ENCODE measurements around the gene NKX6-1. TPM values are rescaled to one million over a fixed set of nuclear protein-coding genes. Genes with fewer than 3 reads are reported as not detected.

Gene NKX6-1
- total RNA-seq, 1 donor from 2014 or later: not detected

DNA sequence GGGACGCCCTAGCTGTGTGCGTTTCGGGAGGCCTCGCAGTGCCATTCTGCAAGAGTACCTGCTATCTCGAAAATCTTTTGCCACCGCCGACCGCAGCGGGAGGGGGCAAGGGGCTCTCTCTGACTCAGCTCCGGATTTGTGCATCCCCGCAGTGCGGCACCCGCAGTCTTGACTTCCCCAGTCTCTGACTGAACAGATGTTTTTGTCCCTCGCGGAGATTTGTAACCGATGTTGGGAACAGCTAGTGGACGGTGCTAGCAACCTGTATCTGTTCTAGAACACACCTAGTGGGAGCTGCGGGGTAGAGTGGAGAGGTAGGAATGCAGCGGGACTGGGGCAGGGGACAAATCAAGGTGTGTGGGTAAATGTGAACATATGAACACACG, 17.2 kb downstream of the NKX6-1 start:
- Histone ChIP-seq H3K9ac (ENCODE audit: low read depth in 1 of 3, low read length in 3 of 3) (no peak overlapping the region), H3K27me3 (ENCODE audit: control insufficient read depth in 3 of 3, insufficient read depth in 3 of 3, low read length in 3 of 3) (peaks cover 64 to 70% (median 70%) of the 10 kb centered on the region in 3 donors), H3K4me3 (ENCODE audit: low read length in 3 of 3) (no peak overlapping the region), H3K4me1 (ENCODE audit: control insufficient read depth in 3 of 3, insufficient read depth in 3 of 3, low read length in 3 of 3) (peaks cover 9 to 17% (median 9%) of the 10 kb centered on the region in 3 donors), H3K27ac (ENCODE audit: low read depth, low read length) (no peak overlapping the region), H3K36me3 (ENCODE audit: control insufficient read depth in 3 of 3, insufficient read depth in 3 of 3, low read length in 3 of 3) (no peaks in the 10 kb centered on the region), H3K9me3 (ENCODE audit: control insufficient read depth in 3 of 3, low read length in 3 of 3) (no peaks in the 10 kb centered on the region)

DNA sequence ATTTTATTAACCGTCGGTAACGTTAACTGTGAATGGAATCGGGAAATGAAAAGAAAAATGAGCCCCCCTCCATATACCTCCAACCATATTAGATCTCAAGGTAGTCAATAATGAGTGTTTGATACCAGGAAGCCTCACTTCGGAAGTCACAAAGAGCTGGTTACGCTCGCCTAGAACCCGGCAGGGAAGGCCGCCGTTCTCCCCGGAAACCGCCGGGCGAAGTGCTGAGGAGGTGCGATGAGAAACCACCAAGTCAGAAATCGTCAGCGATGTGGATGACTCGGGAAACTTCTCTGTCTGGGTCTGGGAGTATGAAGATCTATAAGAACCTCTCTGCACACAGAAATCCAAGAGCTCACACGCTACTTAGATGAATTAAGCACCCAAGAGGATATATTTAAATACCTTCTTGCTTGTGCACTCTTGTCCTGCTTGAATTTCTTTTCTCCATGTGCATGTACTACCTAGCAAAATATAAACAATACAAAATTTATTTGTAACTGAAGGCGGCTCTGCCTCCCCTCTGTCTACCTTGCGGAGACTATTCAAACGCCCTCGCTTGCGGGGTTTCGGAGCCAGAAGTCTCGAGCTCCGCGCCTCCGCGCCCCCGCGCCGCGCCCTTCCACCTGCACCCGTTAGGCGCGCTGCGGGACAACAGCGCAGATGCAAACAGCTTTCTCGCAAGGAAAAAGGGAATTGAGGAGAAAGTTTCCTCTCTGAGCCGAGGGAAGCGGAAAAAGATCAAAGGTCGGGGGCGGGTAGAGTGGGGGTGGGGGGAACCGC, 17.8 kb downstream of the NKX6-1 start:
- Histone ChIP-seq H3K9me3 (ENCODE audit: control insufficient read depth in 3 of 3, low read length in 3 of 3) (no peaks in the 10 kb centered on the region), H3K27me3 (ENCODE audit: control insufficient read depth in 3 of 3, insufficient read depth in 3 of 3, low read length in 3 of 3) (peaks cover 58 to 70% (median 65%) of the 10 kb centered on the region in 3 donors), H3K4me3 (ENCODE audit: low read length in 3 of 3) (no peak overlapping the region), H3K4me1 (ENCODE audit: control insufficient read depth in 3 of 3, insufficient read depth in 3 of 3, low read length in 3 of 3) (peaks cover 9 to 17% (median 9%) of the 10 kb centered on the region in 3 donors), H3K36me3 (ENCODE audit: control insufficient read depth in 3 of 3, insufficient read depth in 3 of 3, low read length in 3 of 3) (no peaks in the 10 kb centered on the region), H3K9ac (ENCODE audit: low read depth in 1 of 3, low read length in 3 of 3) (no peak overlapping the region), H3K27ac (ENCODE audit: low read depth, low read length) (no peak overlapping the region)

DNA sequence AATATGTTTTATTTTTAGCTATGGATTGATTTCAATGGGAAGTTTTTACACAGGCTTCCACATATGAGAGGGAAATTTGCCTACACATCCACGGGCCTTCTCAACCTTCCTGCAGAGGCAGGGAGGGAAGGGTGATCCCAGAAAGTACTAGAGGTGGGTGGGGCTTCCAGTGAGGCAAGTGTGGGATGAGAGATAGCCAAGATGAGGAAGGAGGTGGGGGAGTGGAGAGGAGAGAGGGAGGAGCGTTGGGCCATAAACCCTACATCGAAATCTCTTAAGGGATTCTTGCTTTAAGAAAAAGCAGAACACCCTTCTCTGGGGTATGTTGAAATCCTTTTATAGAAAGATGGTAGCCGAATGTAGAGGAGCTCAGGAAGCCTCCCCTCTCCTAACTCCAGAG, 19.0 kb downstream of the NKX6-1 start:
- peaks cover 9 to 17% (median 9%) of the 10 kb centered on the region in 3 donors for H3K4me1 ChIP-seq (ENCODE audit: control insufficient read depth in 3 of 3, insufficient read depth in 3 of 3, low read length in 3 of 3)

DNA sequence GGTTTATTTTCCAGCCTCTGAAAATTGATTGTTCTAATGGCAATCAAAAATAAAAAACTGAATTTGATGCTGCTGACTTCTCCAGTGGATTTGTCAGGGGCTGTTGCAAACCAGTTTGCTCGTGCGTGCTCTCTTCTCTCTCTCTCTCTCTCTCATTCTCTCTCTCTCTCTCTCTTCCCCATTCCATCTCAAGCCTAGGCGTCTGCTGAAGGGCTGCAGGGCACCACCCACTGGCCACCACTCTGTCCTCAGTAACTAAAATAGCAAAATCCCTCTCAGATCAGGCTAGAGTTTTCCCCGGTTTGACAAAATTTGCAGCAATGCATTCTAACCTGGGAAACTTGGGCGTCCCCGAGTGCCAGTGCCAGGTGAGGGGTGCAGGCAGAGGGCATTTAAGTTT, 19.4 kb downstream of the NKX6-1 start:
- peaks cover 43 to 61% (median 50%) of the 10 kb centered on the region in 3 donors for H3K27me3 ChIP-seq (ENCODE audit: control insufficient read depth in 3 of 3, insufficient read depth in 3 of 3, low read length in 3 of 3)
- no peak overlapping the region for H3K9ac ChIP-seq (ENCODE audit: low read depth in 1 of 3, low read length in 3 of 3)
- H3K4me3 ChIP-seq (ENCODE audit: low read length in 3 of 3): no peak overlapping the region
- H3K9me3 ChIP-seq (ENCODE audit: control insufficient read depth in 3 of 3, low read length in 3 of 3): no peaks in the 10 kb centered on the region
- peaks cover 9 to 17% (median 9%) of the 10 kb centered on the region in 3 donors for H3K4me1 ChIP-seq (ENCODE audit: control insufficient read depth in 3 of 3, insufficient read depth in 3 of 3, low read length in 3 of 3)
- H3K27ac ChIP-seq (ENCODE audit: low read depth, low read length): no peak overlapping the region
- no peaks in the 10 kb centered on the region for H3K36me3 ChIP-seq (ENCODE audit: control insufficient read depth in 3 of 3, insufficient read depth in 3 of 3, low read length in 3 of 3)

More for the DNA sequence above, 19.0 kb downstream of the NKX6-1 start:
- peaks cover 47 to 64% (median 54%) of the 10 kb centered on the region in 3 donors for H3K27me3 ChIP-seq (ENCODE audit: control insufficient read depth in 3 of 3, insufficient read depth in 3 of 3, low read length in 3 of 3)
- no peak overlapping the region for H3K4me3 ChIP-seq (ENCODE audit: low read length in 3 of 3)
- no peak overlapping the region for H3K27ac ChIP-seq (ENCODE audit: low read depth, low read length)
- H3K9me3 ChIP-seq (ENCODE audit: control insufficient read depth in 3 of 3, low read length in 3 of 3): no peaks in the 10 kb centered on the region
- H3K9ac ChIP-seq (ENCODE audit: low read depth in 1 of 3, low read length in 3 of 3): no peak overlapping the region
- no peaks in the 10 kb centered on the region for H3K36me3 ChIP-seq (ENCODE audit: control insufficient read depth in 3 of 3, insufficient read depth in 3 of 3, low read length in 3 of 3)

GRCh38 chr4:84477738-84478137, 21.4 kb downstream of the NKX6-1 start:
- no peak overlapping the region for H3K4me3 ChIP-seq (ENCODE audit: low read length in 3 of 3)
- no peak overlapping the region for H3K27ac ChIP-seq (ENCODE audit: low read depth, low read length)
- no peaks in the 10 kb centered on the region for H3K36me3 ChIP-seq (ENCODE audit: control insufficient read depth in 3 of 3, insufficient read depth in 3 of 3, low read length in 3 of 3)
- H3K9ac ChIP-seq (ENCODE audit: low read depth in 1 of 3, low read length in 3 of 3): no peak overlapping the region
- no peaks in the 10 kb centered on the region for H3K9me3 ChIP-seq (ENCODE audit: control insufficient read depth in 3 of 3, low read length in 3 of 3)
- peaks cover 23 to 43% (median 30%) of the 10 kb centered on the region in 3 donors for H3K27me3 ChIP-seq (ENCODE audit: control insufficient read depth in 3 of 3, insufficient read depth in 3 of 3, low read length in 3 of 3)
- H3K4me1 ChIP-seq (ENCODE audit: control insufficient read depth in 3 of 3, insufficient read depth in 3 of 3, low read length in 3 of 3): peaks cover 2 to 6% (median 3%) of the 10 kb centered on the region in 3 donors

GRCh38 chr4:84474107-84474506, 25.0 kb downstream of the NKX6-1 start:
- Histone ChIP-seq H3K9me3 (ENCODE audit: control insufficient read depth in 3 of 3, low read length in 3 of 3) (no peaks in the 10 kb centered on the region), H3K4me1 (ENCODE audit: control insufficient read depth in 3 of 3, insufficient read depth in 3 of 3, low read length in 3 of 3) (no peaks in the 10 kb centered on the region), H3K36me3 (ENCODE audit: control insufficient read depth in 3 of 3, insufficient read depth in 3 of 3, low read length in 3 of 3) (no peaks in the 10 kb centered on the region), H3K9ac (ENCODE audit: low read depth in 1 of 3, low read length in 3 of 3) (no peak overlapping the region), H3K27ac (ENCODE audit: low read depth, low read length) (no peak overlapping the region), H3K4me3 (ENCODE audit: low read length in 3 of 3) (no peak overlapping the region), H3K27me3 (ENCODE audit: control insufficient read depth in 3 of 3, insufficient read depth in 3 of 3, low read length in 3 of 3) (peaks cover 0 to 11% (median 0%) of the 10 kb centered on the region in 3 donors)

DNA sequence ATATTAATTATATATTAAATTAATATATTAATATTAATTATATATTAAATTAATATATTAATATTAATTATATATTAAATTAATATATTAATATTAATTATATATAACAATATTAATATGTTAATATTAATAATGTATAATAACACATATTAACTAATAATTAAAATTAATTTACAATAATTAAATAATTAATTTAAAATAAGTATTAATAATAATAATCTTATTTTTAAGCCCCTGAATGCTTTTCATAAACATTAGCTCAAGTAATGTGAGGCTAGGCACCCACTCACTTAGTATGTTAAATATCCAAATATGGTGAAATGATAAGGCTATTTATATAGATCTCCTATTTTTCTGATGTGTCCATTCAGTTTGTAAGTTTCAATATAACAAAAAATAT, 26.9 kb downstream of the NKX6-1 start:
- no peak overlapping the region for H3K27ac ChIP-seq (ENCODE audit: low read depth, low read length)
- no peaks in the 10 kb centered on the region for H3K36me3 ChIP-seq (ENCODE audit: control insufficient read depth in 3 of 3, insufficient read depth in 3 of 3, low read length in 3 of 3)
- peaks cover 0 to 7% (median 0%) of the 10 kb centered on the region in 3 donors for H3K27me3 ChIP-seq (ENCODE audit: control insufficient read depth in 3 of 3, insufficient read depth in 3 of 3, low read length in 3 of 3)
- no peaks in the 10 kb centered on the region for H3K4me1 ChIP-seq (ENCODE audit: control insufficient read depth in 3 of 3, insufficient read depth in 3 of 3, low read length in 3 of 3)
- H3K4me3 ChIP-seq (ENCODE audit: low read length in 3 of 3): no peak overlapping the region
- H3K9ac ChIP-seq (ENCODE audit: low read depth in 1 of 3, low read length in 3 of 3): no peak overlapping the region
- no peaks in the 10 kb centered on the region for H3K9me3 ChIP-seq (ENCODE audit: control insufficient read depth in 3 of 3, low read length in 3 of 3)

GRCh38 chr4:84470204-84470785, 28.8 kb downstream of the NKX6-1 start:
- no peak overlapping the region for H3K27ac ChIP-seq (ENCODE audit: low read depth, low read length)
- no peak overlapping the region for H3K4me3 ChIP-seq (ENCODE audit: low read length in 3 of 3)
- no peaks in the 10 kb centered on the region for H3K36me3 ChIP-seq (ENCODE audit: control insufficient read depth in 3 of 3, insufficient read depth in 3 of 3, low read length in 3 of 3)
- H3K9ac ChIP-seq (ENCODE audit: low read depth in 1 of 3, low read length in 3 of 3): no peak overlapping the region
- peaks cover 0 to 2% (median 0%) of the 10 kb centered on the region in 3 donors for H3K27me3 ChIP-seq (ENCODE audit: control insufficient read depth in 3 of 3, insufficient read depth in 3 of 3, low read length in 3 of 3)
- no peaks in the 10 kb centered on the region for H3K9me3 ChIP-seq (ENCODE audit: control insufficient read depth in 3 of 3, low read length in 3 of 3)
- H3K4me1 ChIP-seq (ENCODE audit: control insufficient read depth in 3 of 3, insufficient read depth in 3 of 3, low read length in 3 of 3): no peaks in the 10 kb centered on the region

GRCh38 chr4:84467601-84468000, 31.5 kb downstream of the NKX6-1 start:
- H3K4me3 ChIP-seq (ENCODE audit: low read length in 3 of 3): no peak overlapping the region
- no peaks in the 10 kb centered on the region for H3K36me3 ChIP-seq (ENCODE audit: control insufficient read depth in 3 of 3, insufficient read depth in 3 of 3, low read length in 3 of 3)
- H3K9ac ChIP-seq (ENCODE audit: low read depth in 1 of 3, low read length in 3 of 3): no peak overlapping the region
- no peaks in the 10 kb centered on the region for H3K4me1 ChIP-seq (ENCODE audit: control insufficient read depth in 3 of 3, insufficient read depth in 3 of 3, low read length in 3 of 3)
- no peaks in the 10 kb centered on the region for H3K27me3 ChIP-seq (ENCODE audit: control insufficient read depth in 3 of 3, insufficient read depth in 3 of 3, low read length in 3 of 3)
- no peak overlapping the region for H3K27ac ChIP-seq (ENCODE audit: low read depth, low read length)
- no peaks in the 10 kb centered on the region for H3K9me3 ChIP-seq (ENCODE audit: control insufficient read depth in 3 of 3, low read length in 3 of 3)

- no peaks in the 10 kb centered on the region for H3K36me3 ChIP-seq (ENCODE audit: control insufficient read depth in 3 of 3, insufficient read depth in 3 of 3, low read length in 3 of 3)
- no peak overlapping the region for H3K4me3 ChIP-seq (ENCODE audit: low read length in 3 of 3)
- H3K27ac ChIP-seq (ENCODE audit: low read depth, low read length): no peak overlapping the region
- H3K9me3 ChIP-seq (ENCODE audit: control insufficient read depth in 3 of 3, low read length in 3 of 3): no peaks in the 10 kb centered on the region
- peaks cover 0 to 3% (median 0%) of the 10 kb centered on the region in 3 donors for H3K27me3 ChIP-seq (ENCODE audit: control insufficient read depth in 3 of 3, insufficient read depth in 3 of 3, low read length in 3 of 3)
- no peaks in the 10 kb centered on the region for H3K4me1 ChIP-seq (ENCODE audit: control insufficient read depth in 3 of 3, insufficient read depth in 3 of 3, low read length in 3 of 3)
- no peak overlapping the region for H3K9ac ChIP-seq (ENCODE audit: low read depth in 1 of 3, low read length in 3 of 3)
These were observed 39.3 kb downstream of the NKX6-1 start for GRCh38 chr4:84459783-84460182.
